HEK293 (cell line): Measurements from ENCODE around the gene MSRB1.

ENCODE experiments used
- CTCF ChIA-PET: fragments of 350-600 bp; formaldehyde crosslinking; extraction: SDS; loops from one replicate; lab custom pipeline; 2021; ENCODE audit warnings: antibody characterized with exemption; lab: Yijun Ruan, JAX
- POLR2A ChIA-PET: fragments of 300-600 bp; formaldehyde crosslinking; extraction: SDS; loops from one replicate; lab custom pipeline; 2020; ENCODE audit warnings: antibody characterized with exemption, inconsistent platforms; lab: Yijun Ruan, JAX
- H3K27ac ChIP-seq: fragments of 200-500 bp; sonication (Bioruptor generic); 2 replicates; pipeline ENCODE4 v1.5.1; 2014; ENCODE audit warnings: low read depth, low read length, control low read depth, inconsistent platforms; ENCODE audit errors: extremely low read depth
- H3K36me3 ChIP-seq, 2 experiments: fragments of 200-500 bp in 1 of 2; sonication (Bioruptor generic) in 1 of 2; 1 replicate in 1 of 2; 2 replicates in 1 of 2; pipeline ENCODE4 v1.5.1; 2014 to 2017; ENCODE audit warnings: inconsistent platforms in 2 of 2, low read length in 2 of 2; ENCODE audit not compliant: control insufficient read depth in 2 of 2, insufficient read depth in 1 of 2
- H3K4me1 ChIP-seq: fragments of 200-500 bp; sonication (Bioruptor generic); 2 replicates; pipeline ENCODE4 v1.5.1; 2014; ENCODE audit warnings: mild to moderate bottlenecking, low read length, inconsistent platforms; ENCODE audit not compliant: control insufficient read depth, insufficient read depth
- H3K4me3 ChIP-seq: 2 replicates; pipeline ENCODE4 v1.5.1; 2011; ENCODE audit warnings: low read depth, mild to moderate bottlenecking, control low read depth, low read length, moderate library complexity
- H3K9me3 ChIP-seq: fragments of 200-500 bp; sonication (Bioruptor generic); 2 replicates; pipeline ENCODE4 v1.5.1; 2014; ENCODE audit warnings: low read depth, low read length, inconsistent platforms; ENCODE audit not compliant: control insufficient read depth, insufficient read depth
- EGR2 ChIP-seq: fragments of 450-650 bp; formaldehyde crosslinking; IDR thresholded peaks from 2 replicates; pipeline ENCODE4 v1.5.1; 2016; ENCODE audit warnings: low read depth, missing biosample characterization, missing genetic modification characterization
- GLIS1 ChIP-seq: fragments of 450-650 bp; formaldehyde crosslinking; IDR thresholded peaks from 2 replicates; pipeline ENCODE4 v1.5.1; 2016; ENCODE audit warnings: missing biosample characterization, missing genetic modification characterization
- SCRT2 ChIP-seq: fragments of 450-650 bp; formaldehyde crosslinking; IDR thresholded peaks from 2 replicates; pipeline ENCODE4 v1.5.1; 2016; ENCODE audit warnings: missing biosample characterization, missing genetic modification characterization
- SETDB1 ChIP-seq: IDR thresholded peaks from one replicate; pipeline ENCODE4 v1.6.1; 2017; ENCODE audit warnings: mild to moderate bottlenecking, low read length, moderate library complexity, mixed read lengths; ENCODE audit not compliant: insufficient read length
- ZBTB17 ChIP-seq: fragments of 450-650 bp; formaldehyde crosslinking; IDR thresholded peaks from 2 replicates; pipeline ENCODE4 v1.5.1; 2016; ENCODE audit warnings: missing biosample characterization, missing genetic modification characterization
- ZBTB20 ChIP-seq: fragments of 450-650 bp; formaldehyde crosslinking; IDR thresholded peaks from 2 replicates; pipeline ENCODE4 v1.5.1; 2016; ENCODE audit warnings: missing biosample characterization, missing genetic modification characterization
- ZBTB7A ChIP-seq: fragments of 450-650 bp; formaldehyde crosslinking; IDR thresholded peaks from 2 replicates; pipeline ENCODE4 v1.5.1; 2016; ENCODE audit warnings: low read depth, missing biosample characterization, missing genetic modification characterization
- ZFHX2 ChIP-seq: fragments of 450-650 bp; formaldehyde crosslinking; conservative IDR thresholded peaks from 2 replicates; pipeline ENCODE4 v1.5.1; 2016; ENCODE audit warnings: missing biosample characterization, missing genetic modification characterization
- ZIC2 ChIP-seq: fragments of 450-650 bp; formaldehyde crosslinking; IDR thresholded peaks from 2 replicates; pipeline ENCODE4 v1.5.1; 2016; ENCODE audit warnings: missing biosample characterization, missing genetic modification characterization
- ZNF155 ChIP-seq: fragments of 450-650 bp; formaldehyde crosslinking; IDR thresholded peaks from 2 replicates; pipeline ENCODE4 v1.5.1; 2016; ENCODE audit warnings: missing biosample characterization, missing genetic modification characterization
- ZNF169 ChIP-seq: fragments of 450-650 bp; formaldehyde crosslinking; IDR thresholded peaks from 2 replicates; pipeline ENCODE4 v1.5.1; 2016; ENCODE audit warnings: missing biosample characterization, missing genetic modification characterization
- ZNF292 ChIP-seq: fragments of 450-650 bp; formaldehyde crosslinking; IDR thresholded peaks from 2 replicates; pipeline ENCODE4 v1.5.1; 2016; ENCODE audit warnings: low read depth, missing biosample characterization, missing genetic modification characterization, borderline replicate concordance
- ZNF335 ChIP-seq: fragments of 450-650 bp; formaldehyde crosslinking; conservative IDR thresholded peaks from 2 replicates; pipeline ENCODE4 v1.5.1; 2016; ENCODE audit warnings: missing biosample characterization, missing genetic modification characterization
- ZNF513 ChIP-seq: fragments of 450-650 bp; IDR thresholded peaks from 2 replicates; pipeline ENCODE4 v1.5.1; 2018; ENCODE audit warnings: missing biosample characterization, missing genetic modification characterization
- ZNF660 ChIP-seq: fragments of 450-650 bp; IDR thresholded peaks from 2 replicates; pipeline ENCODE4 v1.5.1; 2018; ENCODE audit warnings: missing biosample characterization, mild to moderate bottlenecking, missing genetic modification characterization
- ZNF677 ChIP-seq: fragments of 450-650 bp; IDR thresholded peaks from 2 replicates; pipeline ENCODE4 v1.5.0; 2018; ENCODE audit warnings: missing biosample characterization, mild to moderate bottlenecking, missing genetic modification characterization, moderate library complexity
- ZNF701 ChIP-seq: fragments of 450-650 bp; formaldehyde crosslinking; IDR thresholded peaks from 2 replicates; pipeline ENCODE4 v1.5.1; 2016; ENCODE audit warnings: missing biosample characterization, missing genetic modification characterization
- TF ChIP-seq, protein P1 (sequence below): fragments of 450-650 bp; formaldehyde crosslinking; IDR thresholded peaks from 2 replicates; pipeline ENCODE4 v1.5.1; 2016; ENCODE audit warnings: missing biosample characterization, missing genetic modification characterization
- TF ChIP-seq, protein P2 (sequence below): fragments of 450-650 bp; formaldehyde crosslinking; IDR thresholded peaks from 2 replicates; pipeline ENCODE4 v1.5.1; 2016; ENCODE audit warnings: missing biosample characterization, missing genetic modification characterization
- TF ChIP-seq, protein P3 (sequence below): fragments of 450-650 bp; formaldehyde crosslinking; IDR thresholded peaks from 2 replicates; pipeline ENCODE4 v1.5.1; 2016; ENCODE audit warnings: missing biosample characterization, missing genetic modification characterization
- TF ChIP-seq, protein P4 (sequence below): fragments of 450-650 bp; formaldehyde crosslinking; IDR thresholded peaks from 2 replicates; pipeline ENCODE4 v1.5.1; 2016; ENCODE audit warnings: missing biosample characterization, missing genetic modification characterization

The MSRB1 gene

DNA sequence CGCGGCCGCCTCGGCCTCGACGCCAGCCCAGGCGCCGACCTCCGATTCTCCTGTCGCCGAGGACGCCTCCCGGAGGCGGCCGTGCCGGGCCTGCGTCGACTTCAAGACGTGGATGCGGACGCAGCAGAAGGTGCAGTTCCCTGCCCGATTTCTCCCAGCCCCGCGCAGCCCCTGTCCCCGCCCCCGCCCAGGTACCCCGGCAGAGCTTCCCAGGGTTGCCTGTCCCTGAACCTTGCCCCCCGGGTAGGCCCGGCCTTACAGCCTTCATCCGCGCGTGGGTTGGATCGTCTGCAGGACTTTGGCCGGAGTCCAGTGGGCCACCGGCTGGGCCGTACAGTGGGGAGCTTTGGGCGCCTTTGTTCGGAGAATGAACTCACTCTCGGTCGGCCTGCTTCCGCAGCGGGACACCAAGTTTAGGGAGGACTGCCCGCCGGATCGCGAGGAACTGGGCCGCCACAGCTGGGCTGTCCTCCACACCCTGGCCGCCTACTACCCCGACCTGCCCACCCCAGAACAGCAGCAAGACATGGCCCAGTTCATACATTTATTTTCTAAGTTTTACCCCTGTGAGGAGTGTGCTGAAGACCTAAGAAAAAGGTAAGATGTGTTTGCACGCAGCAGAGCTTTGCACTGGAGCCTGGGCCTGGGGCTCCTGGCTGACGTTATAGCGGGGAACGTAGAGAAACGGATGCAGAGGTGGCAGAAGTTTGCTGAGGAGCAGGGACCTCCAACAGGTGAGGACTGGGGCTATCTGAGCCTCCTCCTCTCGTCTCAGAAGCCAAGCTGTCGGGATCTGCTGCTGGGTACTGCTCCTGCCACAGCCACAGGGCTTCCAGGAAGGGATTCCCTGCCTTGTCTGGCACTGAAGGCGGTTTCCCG is 41.6 kb upstream of the MSRB1 start:
- peaks cover 7% of the 10 kb centered on the region; the same call in 1 of the 2 replicates for H3K4me1 ChIP-seq
- H3K36me3 ChIP-seq = peaks cover 0 to 25% of the 10 kb centered on the region in 2 experiments; a peak in 1 of 3 replicates
- ChIA-PET POLR2A (interaction anchor here (1.0 to 6.3 kb wide), 7 partner anchors 11 to 171 kb away, joined by 3 to 46 read pairs (median 6); partner anchors contain the start of genes RPS2, TBL3 and TRAF7), CTCF (interaction anchor here (0.7 to 4.5 kb wide), 3 partner anchors 20 to 1235 kb away, joined by 3 to 28 read pairs (median 3); no protein-coding TSS in a partner anchor)
- TF ChIP-seq SETDB1 = no peak
- TF ChIP-seq ZNF169 = no peak
- no peak for TF ChIP-seq ZNF701 (tag by site-specific recombination)
- TF ChIP-seq, protein P1, sequence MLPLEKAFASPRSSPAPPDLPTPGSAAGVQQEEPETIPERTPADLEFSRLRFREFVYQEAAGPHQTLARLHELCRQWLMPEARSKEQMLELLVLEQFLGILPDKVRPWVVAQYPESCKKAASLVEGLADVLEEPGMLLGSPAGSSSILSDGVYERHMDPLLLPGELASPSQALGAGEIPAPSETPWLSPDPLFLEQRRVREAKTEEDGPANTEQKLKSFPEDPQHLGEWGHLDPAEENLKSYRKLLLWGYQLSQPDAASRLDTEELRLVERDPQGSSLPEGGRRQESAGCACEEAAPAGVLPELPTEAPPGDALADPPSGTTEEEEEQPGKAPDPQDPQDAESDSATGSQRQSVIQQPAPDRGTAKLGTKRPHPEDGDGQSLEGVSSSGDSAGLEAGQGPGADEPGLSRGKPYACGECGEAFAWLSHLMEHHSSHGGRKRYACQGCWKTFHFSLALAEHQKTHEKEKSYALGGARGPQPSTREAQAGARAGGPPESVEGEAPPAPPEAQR (tag by site-specific recombination) = no peak
- TF ChIP-seq ZNF155 (tag by site-specific recombination) = no peak
- no peak for TF ChIP-seq ZNF292 (tag by site-specific recombination)
- TF ChIP-seq, protein P2, sequence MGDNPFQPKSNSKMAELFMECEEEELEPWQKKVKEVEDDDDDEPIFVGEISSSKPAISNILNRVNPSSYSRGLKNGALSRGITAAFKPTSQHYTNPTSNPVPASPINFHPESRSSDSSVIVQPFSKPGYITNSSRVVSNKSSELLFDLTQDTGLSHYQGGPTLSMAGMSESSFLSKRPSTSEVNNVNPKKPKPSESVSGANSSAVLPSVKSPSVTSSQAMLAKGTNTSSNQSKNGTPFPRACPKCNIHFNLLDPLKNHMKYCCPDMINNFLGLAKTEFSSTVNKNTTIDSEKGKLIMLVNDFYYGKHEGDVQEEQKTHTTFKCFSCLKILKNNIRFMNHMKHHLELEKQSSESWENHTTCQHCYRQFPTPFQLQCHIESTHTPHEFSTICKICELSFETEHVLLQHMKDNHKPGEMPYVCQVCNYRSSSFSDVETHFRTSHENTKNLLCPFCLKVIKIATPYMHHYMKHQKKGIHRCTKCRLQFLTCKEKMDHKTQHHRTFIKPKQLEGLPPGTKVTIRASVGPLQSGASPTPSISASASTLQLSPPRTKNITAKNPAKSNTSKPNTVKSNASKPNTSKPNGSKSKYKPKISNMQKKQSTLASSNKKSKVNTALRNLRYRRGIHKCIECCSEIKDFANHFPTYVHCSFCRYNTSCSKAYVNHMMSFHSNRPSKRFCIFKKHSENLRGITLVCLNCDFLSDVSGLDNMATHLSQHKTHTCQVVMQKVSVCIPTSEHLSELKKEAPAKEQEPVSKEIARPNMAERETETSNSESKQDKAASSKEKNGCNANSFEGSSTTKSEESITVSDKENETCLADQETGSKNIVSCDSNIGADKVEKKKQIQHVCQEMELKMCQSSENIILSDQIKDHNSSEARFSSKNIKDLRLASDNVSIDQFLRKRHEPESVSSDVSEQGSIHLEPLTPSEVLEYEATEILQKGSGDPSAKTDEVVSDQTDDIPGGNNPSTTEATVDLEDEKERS (tag by site-specific recombination) = no peak
- no peak for TF ChIP-seq ZBTB7A (tag by site-specific recombination)
- TF ChIP-seq ZNF513 = 0 out of 2 replicates have a peak, but pooled peaks have one; percentile 5
- TF ChIP-seq SCRT2 = peak; percentile 77
- 0 out of 2 replicates have a peak, but pooled peaks have one; percentile 2 for TF ChIP-seq ZNF677 (tag by site-specific recombination)
- TF ChIP-seq ZFHX2 (tag by site-specific recombination) = peak; percentile 41
- TF ChIP-seq ZIC2 (tag by site-specific recombination) = peak; percentile 80
- TF ChIP-seq GLIS1 (tag by site-specific recombination) = 0 out of 2 replicates have a peak, but pooled peaks have one; percentile 31
- TF ChIP-seq, protein P3, sequence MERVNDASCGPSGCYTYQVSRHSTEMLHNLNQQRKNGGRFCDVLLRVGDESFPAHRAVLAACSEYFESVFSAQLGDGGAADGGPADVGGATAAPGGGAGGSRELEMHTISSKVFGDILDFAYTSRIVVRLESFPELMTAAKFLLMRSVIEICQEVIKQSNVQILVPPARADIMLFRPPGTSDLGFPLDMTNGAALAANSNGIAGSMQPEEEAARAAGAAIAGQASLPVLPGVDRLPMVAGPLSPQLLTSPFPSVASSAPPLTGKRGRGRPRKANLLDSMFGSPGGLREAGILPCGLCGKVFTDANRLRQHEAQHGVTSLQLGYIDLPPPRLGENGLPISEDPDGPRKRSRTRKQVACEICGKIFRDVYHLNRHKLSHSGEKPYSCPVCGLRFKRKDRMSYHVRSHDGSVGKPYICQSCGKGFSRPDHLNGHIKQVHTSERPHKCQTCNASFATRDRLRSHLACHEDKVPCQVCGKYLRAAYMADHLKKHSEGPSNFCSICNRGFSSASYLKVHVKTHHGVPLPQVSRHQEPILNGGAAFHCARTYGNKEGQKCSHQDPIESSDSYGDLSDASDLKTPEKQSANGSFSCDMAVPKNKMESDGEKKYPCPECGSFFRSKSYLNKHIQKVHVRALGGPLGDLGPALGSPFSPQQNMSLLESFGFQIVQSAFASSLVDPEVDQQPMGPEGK = peak; percentile 27; the same call in 1 of the 2 replicates
- TF ChIP-seq ZNF660 = peak; percentile 9; the same call in 1 of the 2 replicates
- peak; percentile 57 for TF ChIP-seq ZNF335 (tag by site-specific recombination)
- TF ChIP-seq ZBTB20 (tag by site-specific recombination) = peak; percentile 19; the same call in 1 of the 2 replicates
- TF ChIP-seq EGR2 = 0 out of 2 replicates have a peak, but pooled peaks have one; percentile 26
- TF ChIP-seq, protein P4, sequence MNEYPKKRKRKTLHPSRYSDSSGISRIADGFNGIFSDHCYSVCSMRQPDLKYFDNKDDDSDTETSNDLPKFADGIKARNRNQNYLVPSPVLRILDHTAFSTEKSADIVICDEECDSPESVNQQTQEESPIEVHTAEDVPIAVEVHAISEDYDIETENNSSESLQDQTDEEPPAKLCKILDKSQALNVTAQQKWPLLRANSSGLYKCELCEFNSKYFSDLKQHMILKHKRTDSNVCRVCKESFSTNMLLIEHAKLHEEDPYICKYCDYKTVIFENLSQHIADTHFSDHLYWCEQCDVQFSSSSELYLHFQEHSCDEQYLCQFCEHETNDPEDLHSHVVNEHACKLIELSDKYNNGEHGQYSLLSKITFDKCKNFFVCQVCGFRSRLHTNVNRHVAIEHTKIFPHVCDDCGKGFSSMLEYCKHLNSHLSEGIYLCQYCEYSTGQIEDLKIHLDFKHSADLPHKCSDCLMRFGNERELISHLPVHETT = peak; percentile 18; the same call in 1 of the 2 replicates
- TF ChIP-seq ZBTB17 (tag by site-specific recombination) = peak; percentile 76
- peak overlapping the region; percentile 83 for H3K27ac ChIP-seq
- peak overlapping the region; percentile 73 for H3K4me3 ChIP-seq
- H3K9me3 ChIP-seq = no peaks in the 10 kb centered on the region
